GM12801 (cell line): ENCODE measurements around the gene TAF4.

Experiments used
- CTCF ChIP-seq: IDR thresholded peaks from one replicate; pipeline ENCODE4 v1.5.1; 2011; ENCODE audit warnings: control low read depth; ENCODE audit not compliant: insufficient read length; ENCODE audit errors: extremely low read depth

Gene TAF4

GRCh38 chr20:62019144-62019805, 46.4 kb downstream of the TAF4 start:
- TF ChIP-seq CTCF = no peak

- TF ChIP-seq CTCF = no peak
Observed at GRCh38 chr20:62018437-62019143, 47.1 kb downstream of the TAF4 start.

GRCh38 chr20:62015540-62016288, 50.0 kb downstream of the TAF4 start:
- no peak for TF ChIP-seq CTCF

- TF ChIP-seq CTCF = no peak
Observed at GRCh38 chr20:62014889-62015537, 50.7 kb downstream of the TAF4 start.

- no peak for TF ChIP-seq CTCF
Observed at GRCh38 chr20:62014488-62014775, 51.2 kb downstream of the TAF4 start.

- no peak for TF ChIP-seq CTCF
Observed at GRCh38 chr20:62012631-62013030, 53.0 kb downstream of the TAF4 start.

GRCh38 chr20:62011938-62012534, 53.6 kb downstream of the TAF4 start:
- TF ChIP-seq CTCF = no peak
